K562 (cell line): ENCODE measurements around the gene LRFN2. TPM values are rescaled to one million over a fixed set of nuclear protein-coding genes. Genes with fewer than 3 reads are reported as not detected.

ENCODE experiments used
- ATAC-seq: fragments of 200-7000 bp; cut with Tn5 transposase; 3 replicates; pipeline ENCODE4 v1.9.1; 2020; ENCODE audit warnings: moderate library complexity
- BruUV-seq: library from RNA; stranded (reverse); fragments of 400-500 nt; replicated peaks from 2 replicates; lab custom pipeline; 2021; lab: Mats Ljungman, UMichigan
- CTCF ChIA-PET: fragments of 300-600 bp; formaldehyde crosslinking; extraction: SDS; loops from one replicate; lab custom pipeline; 2021; ENCODE audit warnings: low intra/inter-chr PET ratio; lab: Yijun Ruan, JAX
- POLR2A ChIA-PET: fragments of 300-600, 350-650 bp; sonication (Branson Sonifier 250); formaldehyde crosslinking; extraction: SDS; loops from one replicate; lab custom pipeline; 2021; ENCODE audit warnings: antibody characterized with exemption, inconsistent platforms; lab: Yijun Ruan, JAX
- DNase-seq, 4 experiments: peaks; one replicate each; pipeline versions ENCODE4 v3.0.0 to v3.0.0-alpha.2; 2011 to 2018; ENCODE audit warnings: low spot score in 3 of 4, mixed read lengths in 3 of 4; ENCODE audit errors: extremely low read depth in 1 of 4
- FAIRE-seq: peaks from 2 replicates; lab custom pipeline; 2011; peaks lifted over from hg19 to GRCh38; lab: Jason Lieb, UNC
- H2AFZ ChIP-seq: 2 replicates; pipeline ENCODE4 v1.6.0; 2011; ENCODE audit warnings: low read depth, low read length, control low read depth, inconsistent platforms
- H3K27ac ChIP-seq: fragments of 200-600 bp; 3 replicates; pipeline ENCODE4 v1.8.0; 2011; ENCODE audit warnings: low read depth, mild to moderate bottlenecking, control low read depth, inconsistent platforms, low read length, moderate library complexity, mixed read lengths; ENCODE audit errors: extremely low read depth
- H3K27me3 ChIP-seq, 2 experiments: fragments of 300-600 bp in 1 of 2; 2 replicates in 1 of 2; 3 replicates in 1 of 2; pipeline versions ENCODE4 v1.6.0 to v1.8.0; 2011; ENCODE audit warnings: inconsistent platforms in 2 of 2, low read length in 2 of 2, mild to moderate bottlenecking in 1 of 2, mixed read lengths in 1 of 2, moderate library complexity in 1 of 2; ENCODE audit not compliant: control insufficient read depth in 2 of 2, insufficient read depth in 2 of 2
- H3K36me3 ChIP-seq: fragments of 300-600 bp; 3 replicates; pipeline ENCODE4 v1.8.0; 2011; ENCODE audit warnings: mild to moderate bottlenecking, low read length, inconsistent platforms; ENCODE audit not compliant: control insufficient read depth, insufficient read depth
- H3K4me1 ChIP-seq, 2 experiments: fragments of 200-600 bp in 1 of 2; replicated peaks in 1 of 2; 2 replicates in 1 of 2; 3 replicates in 1 of 2; pipeline versions ENCODE4 v1.5.1 to v1.8.0; 2011; ENCODE audit warnings: inconsistent platforms in 2 of 2, low read length in 2 of 2, mild to moderate bottlenecking in 1 of 2, mixed read lengths in 1 of 2, moderate library complexity in 1 of 2; ENCODE audit not compliant: control insufficient read depth in 2 of 2, insufficient read depth in 2 of 2
- H3K4me2 ChIP-seq: 2 replicates; pipeline ENCODE4 v1.6.1; 2011; ENCODE audit warnings: low read length, control low read depth, inconsistent platforms, mixed read lengths; ENCODE audit not compliant: insufficient read depth
- H3K4me3 ChIP-seq: fragments of 200-600 bp; sonication (generic), shearing (Covaris generic); 2 replicates; pipeline ENCODE4 v1.5.1; 2016; ENCODE audit warnings: control low read depth, inconsistent platforms
- H3K79me2 ChIP-seq: fragments of 200-600 bp; 3 replicates; pipeline ENCODE4 v1.8.0; 2011; ENCODE audit warnings: low read length, inconsistent platforms; ENCODE audit not compliant: control insufficient read depth, insufficient read depth
- H3K9ac ChIP-seq, 2 experiments: 2 replicates each; pipeline versions ENCODE4 v1.6.0 to v1.6.1; 2011; ENCODE audit warnings: low read depth in 2 of 2, low read length in 2 of 2, control low read depth in 1 of 2, inconsistent platforms in 1 of 2, mild to moderate bottlenecking in 1 of 2, mixed read lengths in 1 of 2; ENCODE audit not compliant: insufficient read depth in 1 of 2
- H3K9me1 ChIP-seq: one replicate; pipeline ENCODE4 v1.6.0; 2011; ENCODE audit warnings: inconsistent platforms, mild to moderate bottlenecking, low read length, moderate library complexity; ENCODE audit not compliant: control insufficient read depth, insufficient read depth
- H3K9me3 ChIP-seq: replicated peaks from 2 replicates; pipeline ENCODE4 v1.5.1; 2011; ENCODE audit warnings: low read depth, low read length, inconsistent platforms; ENCODE audit not compliant: control insufficient read depth, insufficient read depth
- H4K20me1 ChIP-seq: replicated peaks from 2 replicates; pipeline ENCODE4 v1.6.1; 2011; ENCODE audit warnings: low read length, inconsistent platforms, mixed read lengths; ENCODE audit not compliant: control insufficient read depth, insufficient read depth
- PHB ChIP-seq: fragments of 250-450 bp; sonication (Bioruptor Pico); IDR thresholded peaks from 2 replicates; pipeline ENCODE4 v1.5.0; 2021
- SNIP1 ChIP-seq: fragments of 450-650 bp; IDR thresholded peaks from 2 replicates; pipeline ENCODE4 v1.7.1; 2017; ENCODE audit warnings: low read depth, mild to moderate bottlenecking
- SP2 ChIP-seq: IDR thresholded peaks from 2 replicates; pipeline ENCODE4 v1.6.1; 2011; ENCODE audit warnings: mild to moderate bottlenecking, low read depth, low read length, moderate library complexity; ENCODE audit not compliant: poor library complexity, severe bottlenecking; ENCODE audit errors: extremely low read depth
- WGBS: fragments of 100-300 bp; shearing (Covaris generic); methylation state at CpG from one replicate; pipeline ENCODE4 v1.1.6; 2016; ENCODE audit warnings: low coverage, mixed read lengths; ENCODE audit not compliant: insufficient coverage; ENCODE audit errors: missing lambda C conversion rate; 5-methylcytosine and 5-hydroxymethylcytosine counted together
- in situ Hi-C: fragments of 300-500 bp; cut with MboI; formaldehyde crosslinking; loops from 4 replicates; pipeline ENCODE4 v1.15.0; 2018; ENCODE audit warnings: inconsistent platforms, mixed read lengths
- intact Hi-C: fragments of 100-400 bp; cut with micrococcal nuclease; formaldehyde crosslinking; loops from 2 replicates; pipeline ENCODE4 v1.14.2; 2022
- polyA plus RNA-seq, 8 experiments: library from polyadenylated mRNA; depleted of rRNA in 4 of 8; stranded (reverse) in 5 of 8; unstranded in 3 of 8; fragments of >200 nt; fragmentation: Nextera tagmentation in 2 of 8; fragmentation: Illumina TruSeq in 1 of 8; extraction: Ambion mirVana in 2 of 8; extraction: Trizol in 1 of 8; gene quantifications; 2 replicates each; pipeline versions ENCODE4 v1.2.1 to v1.2.3, GENCODE V29; 2011 to 2014; ENCODE audit warnings: inconsistent platforms in 1 of 8, missing spikeins in 1 of 8
- total RNA-seq, 7 experiments: library from RNA; depleted of rRNA in 6 of 7; stranded (reverse); fragments of >200 nt in 6 of 7; fragmentation: Illumina TruSeq in 2 of 7; extraction: Trizol in 2 of 7; gene quantifications; 2 replicates each; pipeline versions ENCODE4 v1.2.1 to v1.2.3, GENCODE V29; 2011 to 2021; ENCODE audit warnings: low replicate concordance in 1 of 7
- TF ChIP-seq, protein P1 (sequence below): fragments of 450-650 bp; formaldehyde crosslinking; IDR thresholded peaks from 2 replicates; pipeline ENCODE4 v1.4.0; 2022; ENCODE audit warnings: mild to moderate bottlenecking, moderate library complexity
- TF ChIP-seq, protein P2 (sequence below): fragments of 250-450 bp; sonication (Bioruptor Pico); IDR thresholded peaks from 2 replicates; pipeline ENCODE4 v1.8.0; 2022; ENCODE audit warnings: moderate library complexity, mild to moderate bottlenecking, inconsistent platforms

Gene LRFN2
- total and polyA plus RNA-seq, 9 of the 15 experiments (the other 6 are each of a cell fraction or from before 2014, with no cell fraction given): not detected

DNA sequence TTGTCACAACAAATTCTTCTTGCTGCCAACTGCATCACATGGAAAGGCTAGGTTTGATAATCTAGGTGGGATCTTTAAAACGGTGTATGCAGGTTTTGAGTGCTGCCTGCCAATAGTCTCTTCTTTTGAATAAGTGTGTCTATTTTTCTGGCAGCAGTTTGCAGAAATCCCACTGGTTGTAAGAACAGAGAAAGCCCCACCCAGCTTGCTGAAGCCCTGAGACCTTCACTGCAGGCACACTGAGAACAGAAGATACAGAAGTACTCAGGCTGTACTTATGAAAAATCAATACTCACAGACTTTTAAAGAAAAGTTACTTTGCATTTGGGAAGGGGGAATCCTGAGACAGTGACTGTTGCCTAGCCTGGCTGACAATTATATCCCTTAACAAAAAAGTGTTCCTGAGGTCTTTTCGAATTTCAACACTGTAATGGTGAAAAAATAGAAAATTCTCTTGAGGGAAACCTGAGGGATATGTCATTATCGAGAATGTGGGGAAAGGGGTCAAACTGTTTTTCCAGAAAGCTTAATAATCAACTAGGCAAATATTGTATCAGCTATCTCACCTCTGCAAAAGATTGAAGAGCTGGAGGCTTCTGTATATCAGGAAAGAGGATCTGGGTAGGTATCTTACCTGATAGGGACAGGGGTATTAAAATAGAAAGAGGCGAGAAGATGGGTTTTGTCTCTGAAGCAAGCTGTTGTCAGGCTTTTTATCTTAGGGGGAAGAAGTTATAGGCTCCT lies 199.9 kb downstream of the LRFN2 start:
- Histone ChIP-seq H3K9ac (no peak overlapping the region), H3K9me3 (no peaks in the 10 kb centered on the region), H3K36me3 (no peaks in the 10 kb centered on the region), H4K20me1 (no peaks in the 10 kb centered on the region), H3K27ac (no peak overlapping the region), H3K4me2 (no peak overlapping the region), H3K4me3 (no peak overlapping the region), H3K27me3 (peaks cover 25% of the 10 kb centered on the region in 2 experiments), H3K4me1 (peaks cover 0 to 6% of the 10 kb centered on the region in 2 experiments; a peak in 1 of 5 replicates), H2AFZ (no peak overlapping the region), H3K79me2 (no peaks in the 10 kb centered on the region), H3K9me1 (no peaks in the 10 kb centered on the region)
- ChIA-PET CTCF (no interaction called here), POLR2A (interaction anchor here (0.7 kb wide), 1 partner anchor 9 kb away, joined by 3 read pairs; no protein-coding TSS in a partner anchor)
- in situ Hi-C loops: no loop called here
- TF ChIP-seq SNIP1 (no peak), PHB (no peak), SP2 (no peak)
- TF ChIP-seq, protein P1, sequence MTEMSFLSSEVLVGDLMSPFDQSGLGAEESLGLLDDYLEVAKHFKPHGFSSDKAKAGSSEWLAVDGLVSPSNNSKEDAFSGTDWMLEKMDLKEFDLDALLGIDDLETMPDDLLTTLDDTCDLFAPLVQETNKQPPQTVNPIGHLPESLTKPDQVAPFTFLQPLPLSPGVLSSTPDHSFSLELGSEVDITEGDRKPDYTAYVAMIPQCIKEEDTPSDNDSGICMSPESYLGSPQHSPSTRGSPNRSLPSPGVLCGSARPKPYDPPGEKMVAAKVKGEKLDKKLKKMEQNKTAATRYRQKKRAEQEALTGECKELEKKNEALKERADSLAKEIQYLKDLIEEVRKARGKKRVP (CRISPR knock-in tag): no peak
- TF ChIP-seq, protein P2, sequence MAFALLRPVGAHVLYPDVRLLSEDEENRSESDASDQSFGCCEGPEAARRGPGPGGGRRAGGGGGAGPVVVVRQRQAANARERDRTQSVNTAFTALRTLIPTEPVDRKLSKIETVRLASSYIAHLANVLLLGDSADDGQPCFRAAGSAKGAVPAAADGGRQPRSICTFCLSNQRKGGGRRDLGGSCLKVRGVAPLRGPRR (CRISPR knock-in tag): no peak
- ATAC-seq: no peak
- FAIRE-seq: no peak
- no peak for DNase-seq
- 0% methylated on average over 4 of the region's 4 CpGs for WGBS
- intact Hi-C loops: no loop called here
- BruUV-seq: no TSS peak
